ENCODE measurements around the gene PGBD4.

The PGBD4 gene

GRCh38 chr15:34101366-34102174 lies at the start of gene PGBD4, which contains the start of gene EMC7:
PGBD4 (plus strand) TSS chr15:34102083; CDS start chr15:34102532, 449 bp downstream.
EMC7 (minus strand) TSS chr15:34101862; CDS start chr15:34101839, 23 bp downstream.
- TF ChIP-seq CTCF (conservative IDR thresholded peaks at IDR 0.05; ENCODE audit: control insufficient read depth, insufficient read depth, low read depth, low read length), result no peak
- peak; percentile 99 for DNase-seq (ENCODE audit: low read depth)
- H3K4me3 ChIP-seq (ENCODE audit: control insufficient read depth, low read depth, low read length), result peak within 1 kb of the TSS; percentile 100

DNA sequence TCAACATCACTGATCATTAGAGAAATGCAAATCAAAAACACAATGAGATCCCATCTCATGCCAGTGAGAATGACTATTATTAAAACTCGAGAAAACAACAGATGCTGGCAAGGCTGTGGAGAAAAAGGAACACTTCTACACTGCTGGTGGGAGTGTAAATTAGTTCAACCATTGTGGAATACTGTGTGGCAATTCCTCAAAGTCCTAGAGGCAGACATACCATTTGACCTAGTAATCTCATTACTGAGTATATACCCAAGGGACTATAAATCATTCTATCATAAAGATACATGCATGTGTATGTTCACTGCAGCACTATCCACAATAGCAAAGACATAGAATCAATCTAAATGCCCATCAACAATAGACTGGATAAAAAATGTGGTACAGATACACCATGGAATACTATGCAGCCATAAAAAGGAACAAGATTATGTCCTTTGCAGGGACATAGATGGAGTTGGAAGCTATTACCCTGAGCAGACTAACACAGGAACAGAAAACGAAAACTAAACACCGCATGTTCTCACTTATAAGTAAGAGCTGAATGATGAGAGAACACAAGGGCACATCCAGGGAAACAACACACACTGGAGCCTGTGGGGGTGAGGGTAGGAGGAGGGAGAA lies 47.7 kb upstream of the PGBD4 start:
- H3K4me3 ChIP-seq (ENCODE audit: control insufficient read depth, low read depth, low read length), result no peak overlapping the region
- no peak for TF ChIP-seq CTCF (conservative IDR thresholded peaks at IDR 0.05; ENCODE audit: control insufficient read depth, insufficient read depth, low read depth, low read length)
- no peak for DNase-seq (ENCODE audit: low read depth)

DNA sequence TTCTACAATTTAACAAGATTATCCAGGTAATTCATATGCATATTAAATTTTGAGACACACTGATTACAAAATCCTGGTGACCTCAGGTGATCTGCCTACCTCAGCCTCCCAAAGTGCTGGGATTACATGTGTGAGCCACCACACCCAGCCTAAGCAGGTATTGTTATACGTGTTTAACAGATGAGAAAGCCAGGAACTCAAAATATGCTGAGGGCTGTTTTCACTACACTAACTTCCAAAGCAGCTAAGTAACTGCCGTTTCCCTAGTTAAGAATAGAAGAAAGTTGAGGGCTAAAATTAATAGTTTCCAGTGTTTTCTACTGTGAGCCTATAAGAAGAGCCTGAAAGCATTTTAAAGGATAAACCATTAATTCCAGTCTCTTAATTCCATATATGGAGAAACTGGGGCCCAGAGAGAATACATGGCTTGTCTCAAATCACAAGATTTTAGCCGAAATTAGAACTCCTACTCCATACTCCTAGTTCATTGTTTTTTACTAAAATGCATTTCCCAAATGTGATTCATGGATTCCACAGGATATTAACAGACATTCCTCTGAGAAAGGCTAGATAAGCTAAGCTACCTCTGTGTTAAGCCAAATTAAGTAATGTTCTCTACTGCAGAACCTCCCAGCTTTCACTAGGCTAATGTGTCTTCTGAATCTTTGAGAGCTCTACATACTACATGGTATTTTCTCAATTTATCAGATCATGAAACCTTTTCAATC lies 45.9 kb upstream of the PGBD4 start:
- DNase-seq (ENCODE audit: low read depth), result peak; percentile 44
- TF ChIP-seq CTCF (conservative IDR thresholded peaks at IDR 0.05; ENCODE audit: control insufficient read depth, insufficient read depth, low read depth, low read length), result no peak
- no peak overlapping the region for H3K4me3 ChIP-seq (ENCODE audit: control insufficient read depth, low read depth, low read length)

DNA sequence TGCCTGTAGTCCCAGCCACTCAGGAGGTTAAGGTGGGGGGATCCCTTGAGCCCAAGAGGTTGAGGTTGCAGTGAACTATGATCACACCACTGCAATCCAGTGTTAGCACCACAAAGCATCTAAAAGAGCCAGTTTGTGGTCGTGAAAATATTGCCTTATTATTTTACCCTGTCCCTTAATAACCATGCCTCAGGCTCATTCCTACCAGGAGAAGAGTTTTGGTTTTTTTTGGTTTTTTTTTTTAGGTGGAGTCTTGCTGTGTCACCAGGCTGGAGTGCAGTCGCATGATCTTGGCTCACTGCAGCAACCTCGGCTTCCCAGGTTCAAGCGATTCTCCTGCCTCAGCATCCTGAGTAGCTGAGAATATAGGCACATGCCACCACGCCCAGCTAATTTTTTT lies 45.0 kb upstream of the PGBD4 start:
- H3K4me3 ChIP-seq (ENCODE audit: control insufficient read depth, low read depth, low read length), result no peak overlapping the region
- no peak for DNase-seq (ENCODE audit: low read depth)
- no peak for TF ChIP-seq CTCF (conservative IDR thresholded peaks at IDR 0.05; ENCODE audit: control insufficient read depth, insufficient read depth, low read depth, low read length)

- TF ChIP-seq CTCF (conservative IDR thresholded peaks at IDR 0.05; ENCODE audit: control insufficient read depth, insufficient read depth, low read depth, low read length), result no peak
- no peak for DNase-seq (ENCODE audit: low read depth)
- H3K4me3 ChIP-seq (ENCODE audit: control insufficient read depth, low read depth, low read length), result no peak overlapping the region
Observed at GRCh38 chr15:34059476-34059875, 42.4 kb upstream of the PGBD4 start.

- no peak for DNase-seq (ENCODE audit: low read depth)
- TF ChIP-seq CTCF (conservative IDR thresholded peaks at IDR 0.05; ENCODE audit: control insufficient read depth, insufficient read depth, low read depth, low read length), result no peak
Observed at GRCh38 chr15:34059946-34060345, 41.9 kb upstream of the PGBD4 start.

More at GRCh38 chr15:34059946-34060345, 41.9 kb upstream of the PGBD4 start:
- no peak overlapping the region for H3K4me3 ChIP-seq (ENCODE audit: control insufficient read depth, low read depth, low read length)

Measured in fibroblast of mammary gland (primary cell).